MM.1S (cell line): ENCODE measurements around the gene BSN.

Source experiments
- DNase-seq: peaks from one replicate; pipeline ENCODE4 v3.0.0-alpha.2; 2015
- H2AFZ ChIP-seq: fragments of 300-600 bp; sonication (generic); 2 replicates; pipeline ENCODE4 v1.6.0; 2016; ENCODE audit warnings: antibody characterized with exemption, low read length
- H3F3A ChIP-seq: fragments of 300-600 bp; sonication (generic); 2 replicates; pipeline ENCODE4 v1.6.1; 2016; ENCODE audit warnings: mild to moderate bottlenecking, antibody characterized with exemption, low read length, moderate library complexity, mixed read lengths; ENCODE audit not compliant: insufficient read depth
- H3K27ac ChIP-seq: fragments of 300-600 bp; sonication (generic); 2 replicates; pipeline ENCODE4 v1.5.1; 2016; ENCODE audit warnings: mild to moderate bottlenecking, low read length
- H3K27me3 ChIP-seq: fragments of 300-600 bp; sonication (generic); replicated peaks from 2 replicates; pipeline ENCODE4 v1.6.0; 2016; ENCODE audit warnings: low read length; ENCODE audit not compliant: insufficient read depth
- H3K36me3 ChIP-seq: fragments of 300-600 bp; sonication (generic); replicated peaks from 2 replicates; pipeline ENCODE4 v1.6.1; 2016; ENCODE audit warnings: mild to moderate bottlenecking, low read length, mixed read lengths; ENCODE audit not compliant: insufficient read depth
- H3K4me1 ChIP-seq: fragments of 300-600 bp; sonication (generic); 2 replicates; pipeline ENCODE4 v1.6.1; 2016; ENCODE audit warnings: low read length, mixed read lengths
- H3K4me2 ChIP-seq: fragments of 300-600 bp; sonication (generic); 2 replicates; pipeline ENCODE4 v1.6.0; 2016; ENCODE audit warnings: low read depth, low read length
- H3K4me3 ChIP-seq: fragments of 300-600 bp; sonication (generic); 2 replicates; pipeline ENCODE4 v1.5.1; 2016; ENCODE audit warnings: low read length, mixed read lengths
- H3K79me2 ChIP-seq: fragments of 300-600 bp; sonication (generic); 2 replicates; pipeline ENCODE4 v1.6.1; 2016; ENCODE audit warnings: mixed run types, low read length, mixed read lengths
- H3K9ac ChIP-seq: fragments of 300-600 bp; sonication (generic); 2 replicates; pipeline ENCODE4 v1.6.1; 2016; ENCODE audit warnings: low read length, mixed read lengths
- H3K9me2 ChIP-seq: fragments of 300-600 bp; sonication (generic); replicated peaks from 2 replicates; pipeline ENCODE4 v1.6.1; 2016; ENCODE audit warnings: mild to moderate bottlenecking, low read length, mixed read lengths; ENCODE audit not compliant: insufficient read depth
- H3K9me3 ChIP-seq: fragments of 300-600 bp; sonication (generic); replicated peaks from 2 replicates; pipeline ENCODE4 v1.6.1; 2016; ENCODE audit warnings: mild to moderate bottlenecking, low read length, mixed read lengths; ENCODE audit not compliant: insufficient read depth
- H4K20me1 ChIP-seq: fragments of 300-600 bp; sonication (generic); 2 replicates; pipeline ENCODE4 v1.6.1; 2016; ENCODE audit warnings: mild to moderate bottlenecking, low read length, moderate library complexity, mixed read lengths; ENCODE audit not compliant: insufficient read depth
- EZH2 ChIP-seq: fragments of 300-600 bp; sonication (generic); optimal IDR thresholded peaks from 2 replicates; pipeline ENCODE3; 2017; ENCODE audit warnings: low read depth, mild to moderate bottlenecking, antibody characterized with exemption, low read length, mixed read lengths
- EZH2phosphoT487 ChIP-seq: fragments of 300-600 bp; sonication (generic); IDR thresholded peaks from 2 replicates; pipeline ENCODE4 v1.6.1; 2018; ENCODE audit warnings: antibody characterized with exemption, low read length
- TF ChIP-seq, protein P1 (sequence below): fragments of 300-600 bp; sonication (generic); IDR thresholded peaks from 2 replicates; pipeline ENCODE4 v1.5.1; 2016; ENCODE audit warnings: antibody characterized with exemption, low read length, mixed read lengths

BSN gene

DNA sequence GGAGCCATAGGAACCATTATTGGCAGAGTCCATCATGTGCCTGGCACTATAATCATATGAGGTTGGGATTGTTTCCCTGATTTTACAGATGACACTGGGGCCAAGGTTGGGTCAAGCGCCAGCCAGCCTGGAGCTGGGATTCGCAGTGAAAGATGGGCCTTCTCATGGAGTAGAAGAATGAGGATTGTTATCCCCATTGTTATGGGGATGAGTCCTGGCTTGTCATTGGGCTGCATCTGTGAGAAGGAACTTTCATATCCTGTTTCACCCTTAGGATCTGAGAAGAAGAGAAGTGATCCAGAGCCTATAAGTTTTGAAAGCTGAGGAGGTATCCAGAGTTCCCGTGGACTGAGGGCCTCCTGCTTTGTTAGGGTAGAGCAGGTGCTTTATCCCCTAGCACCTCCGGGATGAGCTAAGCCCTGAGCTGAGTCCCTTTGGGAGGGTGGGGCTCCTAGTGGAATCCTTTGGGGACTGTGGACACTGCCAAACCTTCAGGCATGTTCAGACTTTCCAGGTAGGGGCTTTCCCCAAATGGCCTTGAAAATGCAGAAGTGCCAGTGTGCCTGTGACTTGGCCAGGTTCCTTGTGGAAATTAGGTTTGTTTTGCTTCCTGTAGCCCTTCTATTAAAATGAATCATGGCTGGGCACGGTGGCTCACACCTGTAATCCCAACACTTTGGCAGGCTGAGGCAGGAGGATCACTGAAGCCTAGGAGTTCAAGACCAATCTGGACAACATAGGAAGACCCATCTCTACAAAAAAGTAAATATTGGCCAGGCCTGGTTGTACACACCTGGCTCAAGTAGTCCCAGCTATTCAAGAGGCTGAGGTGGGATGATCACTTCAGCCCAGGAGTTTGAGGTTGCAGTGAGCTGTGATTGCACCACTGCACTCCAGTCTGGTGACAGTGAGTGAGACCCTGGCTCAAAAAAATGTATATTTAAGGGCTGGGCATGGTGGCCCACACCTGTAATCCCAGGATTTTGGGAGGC, 30.2 kb upstream of the BSN start:
- no peaks in the 10 kb centered on the region for H3K9me3 ChIP-seq
- H3K4me3 ChIP-seq = no peak overlapping the region
- H3K9me2 ChIP-seq = no peaks in the 10 kb centered on the region
- no peak for DNase-seq
- H3K79me2 ChIP-seq = no peaks in the 10 kb centered on the region
- peaks cover 9% of the 10 kb centered on the region; the same call in 1 of the 2 replicates for H3K4me1 ChIP-seq
- H2AFZ ChIP-seq = no peak overlapping the region
- TF ChIP-seq EZH2 (no peak), EZH2phosphoT487 (no peak)
- TF ChIP-seq, protein P1, sequence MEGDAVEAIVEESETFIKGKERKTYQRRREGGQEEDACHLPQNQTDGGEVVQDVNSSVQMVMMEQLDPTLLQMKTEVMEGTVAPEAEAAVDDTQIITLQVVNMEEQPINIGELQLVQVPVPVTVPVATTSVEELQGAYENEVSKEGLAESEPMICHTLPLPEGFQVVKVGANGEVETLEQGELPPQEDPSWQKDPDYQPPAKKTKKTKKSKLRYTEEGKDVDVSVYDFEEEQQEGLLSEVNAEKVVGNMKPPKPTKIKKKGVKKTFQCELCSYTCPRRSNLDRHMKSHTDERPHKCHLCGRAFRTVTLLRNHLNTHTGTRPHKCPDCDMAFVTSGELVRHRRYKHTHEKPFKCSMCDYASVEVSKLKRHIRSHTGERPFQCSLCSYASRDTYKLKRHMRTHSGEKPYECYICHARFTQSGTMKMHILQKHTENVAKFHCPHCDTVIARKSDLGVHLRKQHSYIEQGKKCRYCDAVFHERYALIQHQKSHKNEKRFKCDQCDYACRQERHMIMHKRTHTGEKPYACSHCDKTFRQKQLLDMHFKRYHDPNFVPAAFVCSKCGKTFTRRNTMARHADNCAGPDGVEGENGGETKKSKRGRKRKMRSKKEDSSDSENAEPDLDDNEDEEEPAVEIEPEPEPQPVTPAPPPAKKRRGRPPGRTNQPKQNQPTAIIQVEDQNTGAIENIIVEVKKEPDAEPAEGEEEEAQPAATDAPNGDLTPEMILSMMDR = no peak
- H3K27me3 ChIP-seq = no peaks in the 10 kb centered on the region
- H3K36me3 ChIP-seq = no peaks in the 10 kb centered on the region
- H4K20me1 ChIP-seq = no peaks in the 10 kb centered on the region
- H3K27ac ChIP-seq = no peak overlapping the region
- H3F3A ChIP-seq = no peaks in the 10 kb centered on the region
- no peak overlapping the region for H3K9ac ChIP-seq
- H3K4me2 ChIP-seq = no peak overlapping the region

GRCh38 chr3:49529567-49529966, 24.7 kb upstream of the BSN start:
- no peak overlapping the region for H3K9ac ChIP-seq
- no peak overlapping the region for H3K4me3 ChIP-seq
- no peak for DNase-seq
- H3F3A ChIP-seq = no peaks in the 10 kb centered on the region
- no peaks in the 10 kb centered on the region for H3K4me1 ChIP-seq
- no peak overlapping the region for H3K4me2 ChIP-seq
- no peaks in the 10 kb centered on the region for H3K79me2 ChIP-seq
- no peak overlapping the region for H3K27ac ChIP-seq
- no peak overlapping the region for H2AFZ ChIP-seq
- H3K9me3 ChIP-seq = no peaks in the 10 kb centered on the region
- H3K27me3 ChIP-seq = no peaks in the 10 kb centered on the region
- TF ChIP-seq EZH2phosphoT487 (no peak), EZH2 (no peak)
- TF ChIP-seq, protein P1 = no peak
- no peaks in the 10 kb centered on the region for H3K9me2 ChIP-seq
- H3K36me3 ChIP-seq = no peaks in the 10 kb centered on the region
- no peaks in the 10 kb centered on the region for H4K20me1 ChIP-seq

DNA sequence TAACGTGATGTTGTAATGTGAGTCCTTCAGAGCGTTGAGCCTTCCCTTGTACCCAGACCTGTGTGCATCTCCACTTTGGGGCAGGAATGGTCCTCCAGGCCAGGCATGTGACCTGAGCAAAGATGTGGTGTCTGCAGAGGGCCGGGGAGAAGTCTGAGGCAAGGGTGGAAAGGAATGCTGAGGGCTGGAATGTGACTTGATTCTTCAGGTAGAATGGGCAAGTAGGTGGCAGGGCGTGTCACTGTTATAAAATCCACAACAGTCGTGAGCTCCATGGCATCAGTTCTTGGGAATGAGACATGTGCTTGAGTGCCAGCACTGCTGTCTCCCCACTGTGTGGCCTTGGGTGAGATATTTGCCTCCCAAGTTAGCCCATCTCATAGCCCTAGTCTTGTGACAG, 24.0 kb upstream of the BSN start:
- Histone ChIP-seq H3K4me2 (no peak overlapping the region), H3K4me1 (no peaks in the 10 kb centered on the region), H3K9me2 (no peaks in the 10 kb centered on the region), H3K9me3 (no peaks in the 10 kb centered on the region), H3K4me3 (no peak overlapping the region), H2AFZ (no peak overlapping the region), H3K27ac (no peak overlapping the region), H3K9ac (no peak overlapping the region), H4K20me1 (no peaks in the 10 kb centered on the region), H3F3A (no peaks in the 10 kb centered on the region), H3K36me3 (no peaks in the 10 kb centered on the region), H3K79me2 (no peaks in the 10 kb centered on the region), H3K27me3 (no peaks in the 10 kb centered on the region)
- TF ChIP-seq EZH2 = no peak
- TF ChIP-seq, protein P1 = no peak
- no peak for TF ChIP-seq EZH2phosphoT487
- no peak for DNase-seq
